Measurements from ENCODE around the gene IFNA13. TPM values are rescaled to one million over a fixed set of nuclear protein-coding genes. Genes with fewer than 3 reads are reported as not detected.

The IFNA13 gene
- total and polyA plus RNA-seq, 2 of the 13 experiments (the other 11 are each of a cell fraction or from before 2014, with no cell fraction given) = not detected

GRCh38 chr9:21398955-21399489, 31.2 kb upstream of the IFNA13 start:
- ChIA-PET POLR2A (no interaction called here), CTCF (ENCODE audit: low intra/inter-chr PET ratio, low total read pairs) (no interaction called here)
- Histone ChIP-seq H3K4me2 (ENCODE audit: low read depth, low read length) (no peak overlapping the region; the same call in 1 of the 2 replicates), H3K4me3 (replicated peaks in 1 of 3; ENCODE audit: insufficient read depth in 1 of 3, low read depth in 2 of 3, low read length in 3 of 3) (no peak overlapping the region), H2AFZ (ENCODE audit: low read length) (no peak overlapping the region), H3K9me3 (ENCODE audit: low read length) (no peaks in the 10 kb centered on the region), H4K20me1 (ENCODE audit: insufficient read depth, low read length) (no peaks in the 10 kb centered on the region), H3K36me3 (replicated peaks in 1 of 2; ENCODE audit: control insufficient read depth in 1 of 2, insufficient read depth in 2 of 2, low read length in 2 of 2) (no peaks in the 10 kb centered on the region), H3K27ac (ENCODE audit: extremely low read length, insufficient read depth, low read length) (no peak overlapping the region), H3K27me3 (ENCODE audit: control insufficient read depth in 1 of 2, insufficient read depth in 2 of 2, low read length in 2 of 2) (peaks cover 0 to 1% of the 10 kb centered on the region in 2 experiments; a peak in 1 of 5 replicates), H3K4me1 (ENCODE audit: insufficient read depth, low read length) (no peaks in the 10 kb centered on the region), H3K79me2 (ENCODE audit: insufficient read depth, low read length) (no peaks in the 10 kb centered on the region), H3K9ac (ENCODE audit: insufficient read depth, low read depth, low read length) (no peak overlapping the region)
- in situ Hi-C loops (cut with HindIII; ENCODE audit: extremely low pct_ligation_motif_present, low pct_unique_long_range_greater_than_20kb) (loop anchor here (5.0 kb wide), 1 partner anchor 82 kb away; no protein-coding TSS in a partner anchor), intact Hi-C loops (cut with micrococcal nuclease; ENCODE audit: unreplicated experiment) (loop anchor here (5.0 kb wide), 2 partner anchors 147 to 162 kb away; no protein-coding TSS in a partner anchor)
- FAIRE-seq = no peak
- ATAC-seq = no peak
- 41% methylated on average over 5 of the region's 5 CpGs for WGBS (ENCODE audit: low lambda C conversion rate)
- no peak for DNase-seq (ENCODE audit: low spot score)
- no peak for TF ChIP-seq AHDC1 (CRISPR knock-in tag; IDR thresholded peaks at IDR 0.05; ENCODE audit: borderline replicate concordance)
- peak in 1 of 2 experiments; percentile 32; a peak in 1 of 4 replicates for TF ChIP-seq MAFK (conservative IDR thresholded peaks at IDR 0.05 in 1 of 2, IDR thresholded peaks at IDR 0.05 in 1 of 2; ENCODE audit: low read length in 2 of 2)
- TF ChIP-seq POLR2AphosphoS5 (IDR thresholded peaks at IDR 0.05; ENCODE audit: low read depth, low read length) = no peak
- TF ChIP-seq POLR2G (IDR thresholded peaks at IDR 0.05; ENCODE audit: low read depth, low read length) = no peak
- TF ChIP-seq SNAI1 (CRISPR knock-in tag; IDR thresholded peaks at IDR 0.05; ENCODE audit: borderline replicate concordance) = no peak
- no TSS peak for BruUV-seq (replicated peaks)
